Natural killer cell (primary cell): ENCODE data around the gene BOC. TPM values are rescaled to one million over a fixed set of nuclear protein-coding genes. Genes with fewer than 3 reads are reported as not detected.

Experiments
- ATAC-seq, 3 donors: fragments of 150-1000 bp in 2 of 3; fragments of 200-7000 bp in 1 of 3; cut with Tn5 transposase; 1 replicate in 1 of 3; 2 replicates in 2 of 3; pipeline ENCODE4 v1.10.0; 2021; ENCODE audit warnings: mild to moderate bottlenecking in 2 of 3, moderate library complexity in 2 of 3
- DNase-seq, 2 donors: peaks; one replicate each; pipeline versions ENCODE4 v3.0.0 to v3.0.0-alpha.2; 2013 to 2021; ENCODE audit warnings: mixed read lengths in 1 of 2
- H3K27ac ChIP-seq: one replicate; pipeline ENCODE4 v1.5.1; 2013; ENCODE audit warnings: mild to moderate bottlenecking, low read length
- H3K27me3 ChIP-seq: one replicate; pipeline ENCODE4 v1.6.1; 2013; ENCODE audit warnings: low read length; ENCODE audit not compliant: control insufficient read depth, insufficient read depth
- H3K36me3 ChIP-seq: one replicate; pipeline ENCODE4 v1.6.1; 2013; ENCODE audit warnings: low read length; ENCODE audit not compliant: control insufficient read depth, insufficient read depth
- H3K4me1 ChIP-seq: one replicate; pipeline ENCODE4 v1.6.1; 2013; ENCODE audit warnings: low read length; ENCODE audit not compliant: control insufficient read depth, insufficient read depth
- H3K4me3 ChIP-seq: one replicate; pipeline ENCODE4 v1.5.1; 2013; ENCODE audit warnings: low read length
- H3K9me3 ChIP-seq: one replicate; pipeline ENCODE4 v1.6.1; 2013; ENCODE audit warnings: low read length; ENCODE audit not compliant: control insufficient read depth, insufficient read depth
- H3K27ac Mint-ChIP-seq, 2 donors: one replicate each; pipeline ENCODE4 v1.8.0; 2022; ENCODE audit warnings: mild to moderate bottlenecking in 2 of 2, mixed read lengths in 2 of 2, moderate library complexity in 1 of 2
- H3K27me3 Mint-ChIP-seq, 2 donors: one replicate each; pipeline ENCODE4 v1.8.0; 2022; ENCODE audit warnings: low read depth in 2 of 2, mixed read lengths in 2 of 2
- H3K36me3 Mint-ChIP-seq: one replicate; pipeline ENCODE4 v1.8.0; 2022; ENCODE audit warnings: mixed read lengths
- H3K4me1 Mint-ChIP-seq, 2 donors: one replicate each; pipeline ENCODE4 v1.8.0; 2022; ENCODE audit warnings: mixed read lengths in 2 of 2
- H3K4me3 Mint-ChIP-seq: one replicate; pipeline ENCODE4 v1.8.0; 2022; ENCODE audit warnings: mild to moderate bottlenecking, moderate library complexity, mixed read lengths
- H3K9me3 Mint-ChIP-seq, 2 donors: one replicate each; pipeline ENCODE4 v1.8.0; 2022; ENCODE audit warnings: mixed read lengths in 2 of 2
- WGBS: methylation state at CpG from one replicate; pipeline ENCODE4 v1.1.7; 2013; ENCODE audit warnings: missing lambda C conversion rate; ENCODE audit not compliant: insufficient coverage; 5-methylcytosine and 5-hydroxymethylcytosine counted together
- intact Hi-C: fragments of 100-400 bp; cut with micrococcal nuclease; formaldehyde crosslinking; loops from one replicate; pipeline ENCODE4 v1.14.2; 2022
- total RNA-seq, 4 donors: library from RNA; stranded (reverse); fragments of 120-200 nt in 1 of 4; gene quantifications; one replicate each; pipeline versions ENCODE4 v1.2.3 to v1.2.4, GENCODE V29; 2013 to 2022
- TF ChIP-seq, protein P1 (sequence below): fragments of 200-600 bp; IDR thresholded peaks from one replicate; pipeline ENCODE4 v1.8.0; 2022; ENCODE audit warnings: antibody characterized with exemption

Gene BOC
- total RNA-seq, 3 donors from 2014 or later (not counting 1 experiment from before 2014, with no cell fraction given): 0.10 TPM; not detected in 2

DNA sequence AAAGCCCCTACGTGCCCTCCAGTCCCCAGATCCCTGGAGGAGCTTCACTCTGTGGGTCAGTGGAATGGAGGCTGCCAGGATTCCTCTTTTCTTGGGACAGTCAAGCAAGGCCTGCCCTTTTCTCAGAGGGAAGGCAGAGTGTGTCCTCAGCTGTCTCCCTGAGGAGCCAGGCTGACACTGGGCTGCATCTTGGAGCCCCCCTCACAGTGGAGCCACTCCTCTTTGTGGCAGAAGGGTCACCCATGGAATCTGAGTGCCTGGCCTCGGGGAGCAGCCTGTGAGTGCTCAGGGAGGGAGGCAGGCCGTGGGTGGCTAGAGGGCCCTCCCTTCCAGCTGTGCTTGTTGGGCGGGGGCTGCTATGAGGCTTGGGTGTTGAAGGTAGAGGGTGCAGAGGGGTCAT, 41.2 kb downstream of the BOC start:
- Histone ChIP-seq H3K4me1 (no peaks in the 10 kb centered on the region), H3K4me3 (no peak overlapping the region), H3K36me3 (no peaks in the 10 kb centered on the region), H3K9me3 (no peaks in the 10 kb centered on the region), H3K27ac (no peak overlapping the region), H3K27me3 (no peaks in the 10 kb centered on the region)
- intact Hi-C loops: no loop called here
- Mint-ChIP-seq H3K27ac (no peak overlapping the region), H3K4me3 (no peak overlapping the region), H3K9me3 (no peaks in the 10 kb centered on the region), H3K4me1 (no peaks in the 10 kb centered on the region), H3K36me3 (no peaks in the 10 kb centered on the region), H3K27me3 (no peaks in the 10 kb centered on the region)
- TF ChIP-seq, protein P1, sequence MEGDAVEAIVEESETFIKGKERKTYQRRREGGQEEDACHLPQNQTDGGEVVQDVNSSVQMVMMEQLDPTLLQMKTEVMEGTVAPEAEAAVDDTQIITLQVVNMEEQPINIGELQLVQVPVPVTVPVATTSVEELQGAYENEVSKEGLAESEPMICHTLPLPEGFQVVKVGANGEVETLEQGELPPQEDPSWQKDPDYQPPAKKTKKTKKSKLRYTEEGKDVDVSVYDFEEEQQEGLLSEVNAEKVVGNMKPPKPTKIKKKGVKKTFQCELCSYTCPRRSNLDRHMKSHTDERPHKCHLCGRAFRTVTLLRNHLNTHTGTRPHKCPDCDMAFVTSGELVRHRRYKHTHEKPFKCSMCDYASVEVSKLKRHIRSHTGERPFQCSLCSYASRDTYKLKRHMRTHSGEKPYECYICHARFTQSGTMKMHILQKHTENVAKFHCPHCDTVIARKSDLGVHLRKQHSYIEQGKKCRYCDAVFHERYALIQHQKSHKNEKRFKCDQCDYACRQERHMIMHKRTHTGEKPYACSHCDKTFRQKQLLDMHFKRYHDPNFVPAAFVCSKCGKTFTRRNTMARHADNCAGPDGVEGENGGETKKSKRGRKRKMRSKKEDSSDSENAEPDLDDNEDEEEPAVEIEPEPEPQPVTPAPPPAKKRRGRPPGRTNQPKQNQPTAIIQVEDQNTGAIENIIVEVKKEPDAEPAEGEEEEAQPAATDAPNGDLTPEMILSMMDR: no peak
- ATAC-seq (no peak), DNase-seq (no peak)
- 80% methylated on average over 3 of the region's 4 CpGs for WGBS

DNA sequence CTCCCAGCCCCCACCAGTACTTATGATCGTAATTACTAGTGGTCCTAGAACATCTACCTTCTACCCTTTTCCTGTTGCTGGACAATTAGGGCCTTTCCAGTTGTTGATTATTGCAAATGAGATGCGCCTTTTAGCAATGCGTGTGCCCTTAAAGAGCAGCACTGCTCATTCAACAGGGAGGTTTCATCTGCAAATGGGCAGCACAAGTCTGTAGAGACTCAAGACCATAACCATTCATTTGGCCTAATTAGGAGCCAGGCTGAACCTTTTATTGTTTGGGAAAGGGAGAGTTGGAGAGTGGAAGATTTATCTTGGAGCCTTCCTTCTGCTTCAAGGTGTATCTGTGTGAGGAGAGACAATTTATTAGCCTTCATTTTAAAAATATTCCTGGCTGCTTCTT, 42.3 kb downstream of the BOC start:
- Mint-ChIP-seq H3K27me3 (peaks cover 0 to 10% of the 10 kb centered on the region in 2 donors), H3K4me1 (no peaks in the 10 kb centered on the region), H3K9me3 (no peaks in the 10 kb centered on the region), H3K36me3 (no peaks in the 10 kb centered on the region), H3K4me3 (no peak overlapping the region), H3K27ac (no peak overlapping the region)
- no peaks in the 10 kb centered on the region for H3K27me3 ChIP-seq
- DNase-seq (no peak), ATAC-seq (no peak)
- H3K27ac ChIP-seq: no peak overlapping the region
- 93% methylated on average over 3 of the region's 3 CpGs for WGBS
- no peak overlapping the region for H3K4me3 ChIP-seq
- no peaks in the 10 kb centered on the region for H3K9me3 ChIP-seq
- no peaks in the 10 kb centered on the region for H3K4me1 ChIP-seq
- intact Hi-C loops: no loop called here
- H3K36me3 ChIP-seq: no peaks in the 10 kb centered on the region
- TF ChIP-seq, protein P1: no peak

DNA sequence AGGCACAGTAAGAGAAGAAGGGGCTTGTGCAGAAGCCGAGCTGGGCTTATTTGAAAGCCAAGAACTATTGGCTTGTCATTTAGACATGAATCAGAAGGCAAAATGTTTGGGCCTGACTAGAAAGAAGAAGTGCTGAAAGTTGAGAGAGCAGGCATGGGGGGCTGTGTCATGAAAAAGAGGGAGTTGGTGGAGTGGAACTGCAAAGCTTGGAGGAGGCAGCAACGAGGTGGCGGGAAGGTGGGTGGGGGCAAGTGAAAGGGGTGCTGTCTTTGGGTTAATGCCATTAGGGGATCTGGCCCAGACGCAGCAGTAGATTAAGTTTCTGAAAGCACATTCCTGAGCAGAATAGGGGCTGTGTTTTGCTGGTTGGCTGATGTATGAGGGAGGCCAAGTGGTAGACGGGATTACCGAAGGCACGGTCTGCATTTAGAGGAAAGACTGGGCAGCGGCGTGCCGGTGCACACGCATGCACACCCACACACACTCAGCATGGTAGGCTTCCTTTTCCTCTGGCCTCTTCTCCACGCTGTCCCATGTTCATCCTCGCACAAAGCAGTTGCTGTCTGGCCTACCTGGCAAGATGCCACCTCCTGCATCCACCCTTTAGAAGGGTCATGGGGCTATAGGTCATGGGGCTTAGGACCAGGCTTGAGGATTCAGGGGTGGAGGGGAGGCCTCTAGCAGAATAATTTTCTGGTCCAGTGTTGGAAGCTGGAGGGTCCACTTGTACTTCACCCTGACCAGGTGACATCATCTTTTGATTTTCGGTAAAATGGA, 43.0 kb downstream of the BOC start:
- 84% methylated on average over 14 of the region's 14 CpGs for WGBS
- no peaks in the 10 kb centered on the region for H3K27me3 ChIP-seq
- H3K9me3 Mint-ChIP-seq: no peaks in the 10 kb centered on the region
- DNase-seq: no peak
- H3K4me1 Mint-ChIP-seq: no peaks in the 10 kb centered on the region
- TF ChIP-seq, protein P1: no peak
- intact Hi-C loops: no loop called here
- no peak for ATAC-seq
- H3K4me1 ChIP-seq: no peaks in the 10 kb centered on the region
- H3K36me3 Mint-ChIP-seq: no peaks in the 10 kb centered on the region
- H3K36me3 ChIP-seq: no peaks in the 10 kb centered on the region
- no peak overlapping the region for H3K27ac Mint-ChIP-seq
- no peak overlapping the region for H3K4me3 ChIP-seq
- peaks cover 0 to 17% of the 10 kb centered on the region in 2 donors for H3K27me3 Mint-ChIP-seq
- no peak overlapping the region for H3K27ac ChIP-seq
- H3K4me3 Mint-ChIP-seq: no peak overlapping the region
- no peaks in the 10 kb centered on the region for H3K9me3 ChIP-seq
